Mesodermal cell (in vitro differentiated cells): ENCODE measurements around the gene HYKK.
"Not testable (repeated sequence)": the region's sequence is repeated elsewhere in the genome, so short reads cannot be mapped to it uniquely, and the experiment has no call there.

ENCODE experiments used
- H3K27ac ChIP-seq: 2 replicates; pipeline ENCODE4 v1.7.0; 2013; ENCODE audit warnings: mild to moderate bottlenecking, low read depth, low read length, moderate library complexity; ENCODE audit not compliant: severe bottlenecking
- H3K36me3 ChIP-seq: 2 replicates; pipeline ENCODE4 v1.7.1; 2013; ENCODE audit warnings: mild to moderate bottlenecking, low read length, moderate library complexity; ENCODE audit not compliant: control insufficient read depth, insufficient read depth
- H3K4me1 ChIP-seq: one replicate; pipeline ENCODE4 v1.7.1; 2013; ENCODE audit warnings: mild to moderate bottlenecking, low read length; ENCODE audit not compliant: insufficient read depth, control insufficient read depth, poor library complexity, severe bottlenecking
- H3K4me3 ChIP-seq: 2 replicates; pipeline ENCODE4 v1.7.0; 2013; ENCODE audit warnings: low read length, control low read depth, mild to moderate bottlenecking; ENCODE audit not compliant: insufficient read depth, poor library complexity, severe bottlenecking; ENCODE audit errors: extremely low read depth
- H3K9me3 ChIP-seq: 2 replicates; pipeline ENCODE4 v1.7.1; 2013; ENCODE audit warnings: mild to moderate bottlenecking, low read length, moderate library complexity; ENCODE audit not compliant: control insufficient read depth
- WGBS, 2 experiments: methylation state at CpG; one replicate each; pipeline ENCODE4 v1.1.5; 2013; ENCODE audit warnings: missing lambda C conversion rate in 2 of 2; ENCODE audit not compliant: insufficient coverage in 2 of 2; 5-methylcytosine and 5-hydroxymethylcytosine counted together

The HYKK gene

DNA sequence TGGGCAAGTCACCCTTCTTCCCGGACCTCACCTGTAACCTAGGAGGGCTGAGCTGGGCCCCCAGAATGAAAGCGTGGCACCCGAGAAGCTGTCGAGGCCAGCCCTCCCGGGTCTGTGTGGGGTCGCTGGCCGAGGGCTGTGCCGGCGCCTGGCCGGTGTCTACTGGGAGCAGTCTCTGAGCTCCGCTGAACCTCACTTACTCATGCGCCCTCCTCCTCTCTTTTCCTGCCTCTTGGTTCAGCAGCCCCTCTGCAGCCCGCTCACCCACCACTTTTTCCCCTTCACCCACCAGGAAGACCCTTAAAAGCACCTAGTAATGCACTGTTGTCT, 419 bp downstream of the HYKK start:
- no peaks in the 10 kb centered on the region for H3K36me3 ChIP-seq
- 0% methylated on average over 11 to 12 of the region's 13 CpGs for WGBS, 2 experiments
- H3K9me3 ChIP-seq, result no peaks in the 10 kb centered on the region
- peaks cover 5% of the 10 kb centered on the region for H3K4me1 ChIP-seq
- peak overlapping the region; percentile 62 for H3K4me3 ChIP-seq
- no peak overlapping the region for H3K27ac ChIP-seq

DNA sequence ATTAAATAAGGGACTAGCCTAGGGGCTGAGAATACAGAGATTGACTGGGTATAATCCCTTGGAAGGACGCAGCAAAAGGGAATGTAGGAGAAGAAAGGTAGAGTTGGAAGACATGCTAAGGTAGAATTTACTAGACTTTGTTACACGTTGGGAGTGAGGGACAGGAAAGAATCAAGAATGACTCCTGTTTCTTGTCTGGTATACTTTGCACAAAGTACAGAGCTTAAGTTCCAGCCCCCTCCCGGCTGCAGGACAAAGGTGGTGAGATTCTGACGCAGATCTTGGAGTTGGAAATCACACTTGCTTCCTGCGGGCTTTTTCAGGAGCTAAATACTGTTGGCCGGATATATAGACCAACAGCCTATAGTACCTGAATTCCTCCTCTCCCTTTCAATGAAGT, 895 bp downstream of the HYKK start:
- Histone ChIP-seq H3K27ac (no peak overlapping the region), H3K36me3 (no peaks in the 10 kb centered on the region), H3K4me3 (peak overlapping the region; percentile 62), H3K9me3 (no peaks in the 10 kb centered on the region), H3K4me1 (peaks cover 5% of the 10 kb centered on the region)
- 35 to 78% methylated on average over 3 to 4 of the region's 6 CpGs for WGBS, 2 experiments

DNA sequence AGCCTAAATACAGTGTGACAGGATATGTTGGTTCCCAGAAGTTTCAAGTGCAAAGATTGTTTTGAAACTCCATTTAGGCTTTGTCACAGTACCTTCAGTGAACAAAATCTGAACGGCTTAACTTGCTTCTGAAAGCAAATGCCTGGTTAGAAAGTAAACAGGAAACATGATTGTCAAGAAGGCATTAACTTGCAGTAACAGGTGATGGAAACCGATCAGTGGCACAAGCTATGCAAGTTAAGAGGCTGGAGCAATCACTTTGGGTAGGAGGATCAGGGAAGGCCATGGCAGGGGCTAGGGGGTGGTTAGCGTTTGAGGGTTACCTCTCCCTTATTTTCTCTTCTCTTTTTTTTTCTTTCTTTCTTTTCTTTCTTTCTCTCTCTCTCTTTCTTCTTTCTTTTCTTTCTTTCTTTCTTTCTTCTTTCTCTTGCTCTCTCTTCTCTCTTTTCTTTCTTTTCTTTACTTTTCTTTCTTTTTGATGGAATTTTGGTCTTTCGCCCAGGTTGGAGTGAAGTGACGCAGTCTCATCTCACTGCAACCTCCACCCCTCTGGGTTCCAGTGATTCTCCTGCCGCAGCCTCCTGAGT, 2.4 kb downstream of the HYKK start:
- Histone ChIP-seq H3K27ac (no peak overlapping the region), H3K4me1 (peaks cover 5% of the 10 kb centered on the region), H3K4me3 (no peak overlapping the region), H3K9me3 (no peaks in the 10 kb centered on the region), H3K36me3 (no peaks in the 10 kb centered on the region)
- 80 to 86% methylated on average over 3 to 4 of the region's 6 CpGs for WGBS, 2 experiments

DNA sequence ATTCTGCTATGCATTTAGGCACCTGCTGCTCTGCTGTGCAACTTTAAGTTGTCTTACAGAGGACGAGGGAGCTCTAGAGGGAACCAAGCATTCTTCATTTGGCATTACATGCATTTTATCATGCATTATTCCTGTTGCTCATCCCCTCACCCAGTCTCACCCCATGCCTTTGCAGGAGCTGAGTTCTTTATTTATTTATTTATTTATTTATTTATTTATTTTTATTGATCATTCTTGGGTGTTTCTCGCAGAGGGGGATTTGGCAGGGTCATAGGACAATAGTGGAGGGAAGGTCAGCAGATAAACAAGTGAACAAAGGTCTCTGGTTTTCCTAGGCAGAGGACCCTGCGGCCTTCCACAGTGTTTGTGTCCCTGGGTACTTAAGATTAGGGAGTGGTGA, 12.7 kb downstream of the HYKK start:
- H3K27ac ChIP-seq, H3K36me3 ChIP-seq, H3K9me3 ChIP-seq, H3K4me1 ChIP-seq, H3K4me3 ChIP-seq: not testable (repeated sequence)
- WGBS, 2 experiments, result 100% methylated on average over 1 of the region's 3 CpGs; no CpG with 5 or more reads in 1 of the 2 experiments

DNA sequence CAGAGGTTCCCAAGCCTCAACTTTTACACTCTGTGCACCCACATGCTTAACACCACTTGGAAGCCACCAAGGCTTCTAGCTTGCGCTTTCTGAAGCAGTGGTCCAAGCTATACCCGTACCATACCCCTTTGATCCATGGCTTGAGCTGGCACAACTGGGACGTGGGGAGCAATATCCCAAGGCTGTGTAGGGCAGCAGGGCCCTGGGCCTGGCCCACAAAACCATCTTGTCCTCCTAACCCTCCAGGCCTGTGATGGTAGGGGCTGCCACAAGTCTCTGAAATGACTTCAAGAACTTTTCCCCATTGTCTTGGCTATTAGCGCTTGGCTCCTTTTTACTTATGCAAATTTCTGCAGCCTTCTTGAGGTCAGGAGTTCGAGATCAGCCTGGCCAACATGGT, 16.9 kb downstream of the HYKK start:
- 88 to 90% methylated on average over 2 of the region's 5 CpGs for WGBS, 2 experiments
- Histone ChIP-seq H3K27ac (no peak overlapping the region), H3K9me3 (peaks cover 7% of the 10 kb centered on the region), H3K4me3 (no peak overlapping the region), H3K36me3 (no peaks in the 10 kb centered on the region), H3K4me1 (no peaks in the 10 kb centered on the region)

DNA sequence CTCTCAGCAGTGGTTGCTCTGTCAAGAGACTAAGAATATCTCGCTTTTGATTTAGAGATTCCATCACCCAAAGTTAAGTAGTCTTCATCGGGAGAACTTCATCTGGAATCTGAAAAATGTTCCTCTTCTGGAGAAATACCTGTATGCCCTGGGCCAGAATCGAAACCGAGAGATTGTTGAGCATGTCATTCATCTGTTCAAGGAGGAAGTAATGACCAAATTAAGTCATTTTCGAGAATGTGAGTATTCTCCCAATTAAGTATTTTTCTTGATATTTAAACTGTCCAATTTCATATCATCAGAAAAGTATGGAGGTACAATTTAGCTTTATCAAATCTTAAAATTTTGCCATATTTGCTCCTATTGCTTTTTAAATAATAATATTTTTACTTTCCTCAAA, 19.9 kb downstream of the HYKK start:
- H3K27ac ChIP-seq, result no peak overlapping the region
- 88 to 92% methylated on average over 4 of the region's 5 CpGs for WGBS, 2 experiments
- peaks cover 7% of the 10 kb centered on the region for H3K9me3 ChIP-seq
- no peaks in the 10 kb centered on the region for H3K4me1 ChIP-seq
- H3K4me3 ChIP-seq, result no peak overlapping the region
- H3K36me3 ChIP-seq, result no peaks in the 10 kb centered on the region

- WGBS, 2 experiments, result 57 to 71% methylated on average over 1 to 2 of the region's 2 CpGs
- no peaks in the 10 kb centered on the region for H3K9me3 ChIP-seq
- no peak overlapping the region for H3K27ac ChIP-seq
- H3K36me3 ChIP-seq, result no peaks in the 10 kb centered on the region
- H3K4me1 ChIP-seq, result no peaks in the 10 kb centered on the region
- H3K4me3 ChIP-seq, result no peak overlapping the region
Observed at GRCh38 chr15:78533331-78533730, 26.0 kb downstream of the HYKK start.

- Histone ChIP-seq H3K4me3 (no peak overlapping the region), H3K36me3 (no peaks in the 10 kb centered on the region), H3K27ac (no peak overlapping the region), H3K9me3 (no peaks in the 10 kb centered on the region), H3K4me1 (no peaks in the 10 kb centered on the region)
- WGBS, 2 experiments, result no CpG with 5 or more reads among the region's 1 CpG
Observed at GRCh38 chr15:78536134-78536533, 28.8 kb downstream of the HYKK start.

DNA sequence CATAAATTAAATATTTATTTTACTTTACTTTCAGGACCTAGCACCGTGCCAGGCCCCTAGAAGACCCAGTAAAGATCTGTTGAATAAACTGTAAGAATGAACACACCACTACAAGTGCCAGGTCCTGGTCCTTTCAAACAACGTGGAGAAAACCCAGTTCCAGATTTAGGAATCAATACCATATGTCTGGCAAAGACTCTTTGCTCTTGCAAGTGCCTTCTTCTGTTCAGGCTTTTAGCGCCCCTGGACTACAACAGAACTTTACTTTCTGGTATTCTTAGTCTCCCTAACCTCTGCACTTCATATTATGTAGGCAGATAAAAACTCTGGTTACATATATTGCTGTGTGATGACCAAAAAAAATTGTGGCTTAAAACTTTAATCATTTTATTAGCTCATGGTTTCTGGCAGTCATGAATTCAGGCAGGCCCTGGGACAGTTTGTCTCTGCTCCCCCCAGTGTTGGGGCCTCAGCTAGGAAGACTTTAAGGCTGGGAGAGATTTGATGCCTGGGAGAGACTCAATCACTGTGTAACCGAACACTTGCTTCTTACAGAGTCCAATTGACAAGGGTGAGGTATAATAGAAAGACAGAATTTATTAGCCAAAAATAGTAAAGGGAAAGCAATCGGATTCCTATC, 30.0 kb downstream of the HYKK start:
- Histone ChIP-seq H3K4me3 (no peak overlapping the region), H3K27ac (no peak overlapping the region), H3K4me1 (peaks cover 12% of the 10 kb centered on the region), H3K36me3 (peaks cover 6% of the 10 kb centered on the region), H3K9me3 (no peaks in the 10 kb centered on the region)
- 96 to 97% methylated on average over 3 to 4 of the region's 5 CpGs for WGBS, 2 experiments

DNA sequence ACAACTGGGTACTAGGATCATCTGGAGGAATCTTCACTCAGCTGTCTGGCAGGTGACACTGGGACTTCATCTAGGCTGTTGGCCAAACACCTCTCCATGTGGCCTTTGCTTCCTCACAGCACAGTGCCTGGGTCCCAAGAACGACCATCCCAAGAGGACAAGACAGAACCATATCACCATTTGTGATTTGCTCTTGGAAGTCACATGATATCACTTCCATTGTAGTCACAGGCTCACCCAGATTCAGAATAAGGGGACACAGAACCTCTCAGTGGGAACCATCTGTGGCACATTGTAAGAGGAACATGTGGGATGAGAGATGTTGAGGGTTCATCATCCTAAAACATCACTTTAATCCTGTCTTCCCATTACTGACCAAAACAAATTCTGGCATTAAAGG, 31.0 kb downstream of the HYKK start:
- Histone ChIP-seq H3K9me3 (no peaks in the 10 kb centered on the region), H3K36me3 (peaks cover 16% of the 10 kb centered on the region), H3K27ac (no peak overlapping the region), H3K4me1 (peaks cover 13% of the 10 kb centered on the region), H3K4me3 (no peak overlapping the region)
- WGBS, 2 experiments, result 83% methylated on average over 1 of the region's 1 CpG; no CpG with 5 or more reads in 1 of the 2 experiments

- not testable (repeated sequence) for H3K9me3 ChIP-seq
- Histone ChIP-seq H3K27ac (peak overlapping the region; percentile 98), H3K4me1 (peaks cover 13% of the 10 kb centered on the region), H3K4me3 (peak overlapping the region; percentile 66), H3K36me3 (peaks cover 28% of the 10 kb centered on the region)
- WGBS, 2 experiments, result 79 to 89% methylated on average over 16 to 17 of the region's 18 CpGs
Observed at GRCh38 chr15:78539464-78540140, 32.2 kb downstream of the HYKK start.
